Astrocyte of the spinal cord (primary cell): ENCODE results near the gene B3GNT7.

Source experiments
- DNase-seq: peaks from one replicate; pipeline ENCODE4 v3.0.0; 2011; ENCODE audit warnings: low read depth, low spot score
- H3K4me3 ChIP-seq: 2 replicates; pipeline ENCODE4 v1.5.1; 2011; ENCODE audit warnings: low read depth, mild to moderate bottlenecking, low read length, moderate library complexity
- CTCF ChIP-seq: IDR thresholded peaks from 2 replicates; pipeline ENCODE4 v1.5.1; 2012; ENCODE audit warnings: low read depth, mild to moderate bottlenecking, low read length, inconsistent platforms
- in situ Hi-C: cut with HindIII; loops from 2 replicates; pipeline ENCODE4 v1.10.0; 2017; ENCODE audit warnings: low sequenced_read_pairs

Gene B3GNT7

GRCh38 chr2:231422056-231422455 lies 26.5 kb downstream of the B3GNT7 start:
- no peak overlapping the region for H3K4me3 ChIP-seq
- DNase-seq: no peak
- no peak for TF ChIP-seq CTCF
- in situ Hi-C loops: no loop called here

GRCh38 chr2:231423176-231423575 lies 27.7 kb downstream of the B3GNT7 start:
- H3K4me3 ChIP-seq: no peak overlapping the region
- no peak for DNase-seq
- no peak for TF ChIP-seq CTCF
- in situ Hi-C loops: no loop called here

- no peak overlapping the region for H3K4me3 ChIP-seq
- in situ Hi-C loops: no loop called here
- no peak for DNase-seq
- no peak for TF ChIP-seq CTCF
Observed at GRCh38 chr2:231425291-231425810, 29.8 kb downstream of the B3GNT7 start.

GRCh38 chr2:231425811-231426703 lies 30.5 kb downstream of the B3GNT7 start:
- H3K4me3 ChIP-seq: no peak overlapping the region
- DNase-seq: no peak
- in situ Hi-C loops: no loop called here
- TF ChIP-seq CTCF: no peak

GRCh38 chr2:231427116-231427515 lies 31.6 kb downstream of the B3GNT7 start:
- in situ Hi-C loops: no loop called here
- TF ChIP-seq CTCF: no peak
- no peak overlapping the region for H3K4me3 ChIP-seq
- no peak for DNase-seq

- no peak overlapping the region for H3K4me3 ChIP-seq
- DNase-seq: no peak
- TF ChIP-seq CTCF: no peak
- in situ Hi-C loops: no loop called here
Observed at GRCh38 chr2:231429152-231429551, 33.6 kb downstream of the B3GNT7 start.
